ENCODE data around the gene HTR2B. TPM values are rescaled to one million over a fixed set of nuclear protein-coding genes. Genes with fewer than 3 reads are reported as not detected.

The HTR2B gene
- total RNA-seq, 2 experiments from 2014 or later = not detected

- Histone ChIP-seq H4K20me1 (ENCODE audit: insufficient read depth, low read length) (no peaks in the 10 kb centered on the region), H3K9me3 (ENCODE audit: low read length) (no peaks in the 10 kb centered on the region), H3K4me3 (ENCODE audit: low read depth, low read length, poor library complexity, severe bottlenecking) (no peak overlapping the region), H3K27ac (ENCODE audit: low read depth, low read length, poor library complexity, severe bottlenecking) (no peak overlapping the region), H3K36me3 (ENCODE audit: insufficient read depth, low read length) (peaks cover 4% of the 10 kb centered on the region; the same call in 1 of the 2 replicates), H3K4me1 (ENCODE audit: insufficient read depth, low read length, poor library complexity, severe bottlenecking) (peaks cover 6% of the 10 kb centered on the region), H3K9me2 (ENCODE audit: insufficient read depth, low read length) (no peaks in the 10 kb centered on the region), H3K4me2 (ENCODE audit: low read length) (no peak overlapping the region), H2AFZ (ENCODE audit: low read length) (no peak overlapping the region), H3K79me2 (ENCODE audit: insufficient read depth, low read depth, low read length) (no peaks in the 10 kb centered on the region)
- ChIA-PET POLR2A (interaction anchor here (0.6 kb wide), 1 partner anchor 45 kb away, joined by 4 read pairs; no protein-coding TSS in a partner anchor), CTCF (ENCODE audit: unreplicated experiment) (no interaction called here)
- no TSS peak for BruUV-seq (replicated peaks)
- TF ChIP-seq CTCF (conservative IDR thresholded peaks at IDR 0.05; ENCODE audit: low read length) (no peak), EZH2phosphoT487 (IDR thresholded peaks at IDR 0.05; ENCODE audit: borderline replicate concordance, low read depth, low read length) (no peak)
- no peak for DNase-seq (ENCODE audit: low spot score)
- intact Hi-C loops (cut with micrococcal nuclease; ENCODE audit: unreplicated experiment) = no loop called here
Observed at GRCh38 chr2:231133365-231134099, 8.7 kb upstream of the HTR2B start.

GRCh38 chr2:231132129-231132528 is 7.3 kb upstream of the HTR2B start:
- H3K4me2 ChIP-seq (ENCODE audit: low read length) = no peak overlapping the region
- ChIA-PET CTCF (ENCODE audit: unreplicated experiment) (no interaction called here), POLR2A (no interaction called here)

More at GRCh38 chr2:231132129-231132528, 7.3 kb upstream of the HTR2B start:
- no peak for DNase-seq (ENCODE audit: low spot score)
- H3K79me2 ChIP-seq (ENCODE audit: insufficient read depth, low read depth, low read length) = no peaks in the 10 kb centered on the region
- H3K4me3 ChIP-seq (ENCODE audit: low read depth, low read length, poor library complexity, severe bottlenecking) = no peak overlapping the region
- H4K20me1 ChIP-seq (ENCODE audit: insufficient read depth, low read length) = no peaks in the 10 kb centered on the region
- H3K9me2 ChIP-seq (ENCODE audit: insufficient read depth, low read length) = no peaks in the 10 kb centered on the region
- no peaks in the 10 kb centered on the region for H3K9me3 ChIP-seq (ENCODE audit: low read length)
- TF ChIP-seq EZH2phosphoT487 (IDR thresholded peaks at IDR 0.05; ENCODE audit: borderline replicate concordance, low read depth, low read length) = no peak
- TF ChIP-seq CTCF (conservative IDR thresholded peaks at IDR 0.05; ENCODE audit: low read length) = no peak
- BruUV-seq (replicated peaks) = no TSS peak
- H3K4me1 ChIP-seq (ENCODE audit: insufficient read depth, low read length, poor library complexity, severe bottlenecking) = peaks cover 6% of the 10 kb centered on the region
- intact Hi-C loops (cut with micrococcal nuclease; ENCODE audit: unreplicated experiment) = no loop called here
- H3K36me3 ChIP-seq (ENCODE audit: insufficient read depth, low read length) = no peaks in the 10 kb centered on the region
- H3K27ac ChIP-seq (ENCODE audit: low read depth, low read length, poor library complexity, severe bottlenecking) = no peak overlapping the region
- no peak overlapping the region for H2AFZ ChIP-seq (ENCODE audit: low read length)
